Aorta (tissue), 5 donors: Measurements from ENCODE around the gene DLK2. TPM values are rescaled to one million over a fixed set of nuclear protein-coding genes. Genes with fewer than 3 reads are reported as not detected.

Experiments used
- ATAC-seq: fragments of 200-7000 bp; cut with Tn5 transposase; one replicate; pipeline ENCODE4 v1.9.1; 2022; ENCODE audit warnings: moderate library complexity; ENCODE audit not compliant: low FRiP score
- DNase-seq, 2 donors: peaks; one replicate each; pipeline ENCODE4 v3.0.0-alpha.2; 2020
- H3K27ac ChIP-seq, 2 donors: one replicate each; pipeline ENCODE4 v1.5.1; 2013; ENCODE audit warnings: low read length in 2 of 2, mild to moderate bottlenecking in 2 of 2, moderate library complexity in 2 of 2, control low read depth in 1 of 2, inconsistent platforms in 1 of 2, low read depth in 1 of 2
- H3K27me3 ChIP-seq, 2 donors: one replicate each; pipeline ENCODE4 v1.6.1; 2013; ENCODE audit warnings: control low read depth in 1 of 2, low read length in 1 of 2, mild to moderate bottlenecking in 1 of 2, moderate library complexity in 1 of 2; ENCODE audit not compliant: insufficient read depth in 2 of 2, control insufficient read depth in 1 of 2
- H3K36me3 ChIP-seq, 2 donors: one replicate each; pipeline ENCODE4 v1.6.1; 2013; ENCODE audit warnings: control low read depth in 1 of 2, low read length in 1 of 2, mild to moderate bottlenecking in 1 of 2; ENCODE audit not compliant: insufficient read depth in 2 of 2, control insufficient read depth in 1 of 2
- H3K4me1 ChIP-seq, 2 donors: one replicate each; pipeline ENCODE4 v1.6.1; 2013; ENCODE audit warnings: low read length in 2 of 2, control low read depth in 1 of 2, mild to moderate bottlenecking in 1 of 2, moderate library complexity in 1 of 2; ENCODE audit not compliant: insufficient read depth in 2 of 2, control insufficient read depth in 1 of 2
- H3K4me3 ChIP-seq, 2 donors: one replicate each; pipeline ENCODE4 v1.5.1; 2013; ENCODE audit warnings: low read length in 2 of 2, control low read depth in 1 of 2, mild to moderate bottlenecking in 1 of 2
- H3K9me3 ChIP-seq: one replicate; pipeline ENCODE4 v1.6.1; 2013; ENCODE audit warnings: mild to moderate bottlenecking, low read length; ENCODE audit not compliant: control insufficient read depth
- WGBS, 2 donors: extraction: QIAGEN DNeasy Blood & Tissue Kit; methylation state at CpG; one replicate each; pipeline ENCODE4 v1.1.7; 2013; 5-methylcytosine and 5-hydroxymethylcytosine counted together
- intact Hi-C, 2 donors: fragments of 100-400 bp; cut with DNase I; formaldehyde crosslinking; loops; one replicate each; pipeline versions ENCODE4 v1.14.2 to v1.15.0; 2022
- microRNA-seq, 2 donors: library from miRNA; unstranded; fragments of <30 nt; microRNA quantifications; one replicate each; pipeline ENCODE4 v1.2.0, GENCODE V29; 2020
- polyA plus RNA-seq, 2 donors: library from polyadenylated mRNA; stranded (reverse); fragments of 200-250 nt; gene quantifications; one replicate each; pipeline ENCODE4 v1.2.3, GENCODE V29; 2013
- total RNA-seq, 2 donors: library from RNA; stranded (reverse); fragmentation: NEBNext Ultra II Directional; extraction: Animal tissue kit (Norgen Biotek cat#: 25700); gene quantifications; one replicate each; pipeline ENCODE4 v1.2.1, GENCODE V29; 2021
- donor health status: healthy with polysubstance abuse.
- donor health status: Bipolar disorder and iron deficiency.
- donor health status: DM: no; HTN: no; CAD: no.
- donor health status: DM: no; HTN: no; CAD: no.
- donor health status: DM: yes; HTN: yes; CAD: no.

The DLK2 gene
- total and polyA plus RNA-seq, 4 donors, result not detected

- no peak overlapping the region for H3K4me3 ChIP-seq
- peaks cover 1% of the 10 kb centered on the region for H3K9me3 ChIP-seq
- no peak for ATAC-seq
- intact Hi-C loops, result no loop called here
- no peaks in the 10 kb centered on the region for H3K27me3 ChIP-seq
- H3K27ac ChIP-seq, result no peak overlapping the region
- no peak for DNase-seq
- H3K36me3 ChIP-seq, result no peaks in the 10 kb centered on the region
- H3K4me1 ChIP-seq, result no peaks in the 10 kb centered on the region
- 83 to 90% methylated on average over 3 of the region's 3 CpGs for WGBS, 2 donors
These were observed 53.6 kb downstream of the DLK2 start for GRCh38 chr6:43401730-43402129.

Small RNA genes lying within 50 kb of the gene (microRNA-seq; reads per million reads assigned to microRNA genes)
- 0 to 0.60 reads per million in 2 donors for gene MIR6780B

Other genes starting within 250 kb of the DLK2 start
- gene DNPH1, start 226.1 kb downstream of the DLK2 start, total RNA-seq, result 10 to 100 TPM; 10.2 to 18.1 TPM
- gene DNPH1, start 226.1 kb downstream of the DLK2 start, polyA plus RNA-seq, result 10 to 100 TPM; 36.8 to 87.4 TPM
- under 1 TPM in 1 of 2 donors, not detected in 1; 0.12 TPM for gene TTBK1, start 212.1 kb downstream of the DLK2 start, total RNA-seq
- gene TTBK1, start 212.1 kb downstream of the DLK2 start, polyA plus RNA-seq, result not detected
- not detected for gene SLC22A7, start 157.3 kb downstream of the DLK2 start, total RNA-seq
- not detected for gene SLC22A7, start 157.3 kb downstream of the DLK2 start, polyA plus RNA-seq
- 1 to 10 TPM in 1 of 2 donors, under 1 TPM in 1; 0.65 to 2.2 TPM for gene CRIP3, start 146.7 kb downstream of the DLK2 start, total RNA-seq
- gene CRIP3, start 146.7 kb downstream of the DLK2 start, polyA plus RNA-seq, result 1 to 10 TPM in 1 of 2 donors, not detected in 1; 1.8 TPM
- gene ZNF318, start 85.9 kb downstream of the DLK2 start, total RNA-seq, result 10 to 100 TPM; 12.1 to 21.3 TPM
- gene ZNF318, start 85.9 kb downstream of the DLK2 start, polyA plus RNA-seq, result 1 to 10 TPM; 2.6 to 9.2 TPM
- 10 to 100 TPM; 19.5 to 30.5 TPM for gene ABCC10, start 28.0 kb downstream of the DLK2 start, total RNA-seq
- 10 to 100 TPM in 1 of 2 donors, 1 to 10 TPM in 1; 1.4 to 35.1 TPM for gene ABCC10, start 28.0 kb downstream of the DLK2 start, polyA plus RNA-seq
- 10 to 100 TPM; 30.6 to 35.5 TPM for gene TJAP1, start 22.0 kb upstream of the DLK2 start, total RNA-seq
- gene TJAP1, start 22.0 kb upstream of the DLK2 start, polyA plus RNA-seq, result 10 to 100 TPM in 1 of 2 donors, 1 to 10 TPM in 1; 6.3 to 38.7 TPM
- under 1 TPM; 0.39 to 0.62 TPM for gene LRRC73, start 54.8 kb upstream of the DLK2 start, total RNA-seq
- gene LRRC73, start 54.8 kb upstream of the DLK2 start, polyA plus RNA-seq, result 1 to 10 TPM in 1 of 2 donors, under 1 TPM in 1; 0.50 to 1.6 TPM
- 10 to 100 TPM; 64.5 to 78.5 TPM for gene YIPF3, start 61.4 kb upstream of the DLK2 start, total RNA-seq
- gene YIPF3, start 61.4 kb upstream of the DLK2 start, polyA plus RNA-seq, result 100 to 1,000 TPM in 1 of 2 donors, 10 to 100 TPM in 1; 33.4 to 103 TPM
- gene POLR1C, start 61.5 kb upstream of the DLK2 start, total RNA-seq, result 10 to 100 TPM; 27.4 to 27.6 TPM
- 10 to 100 TPM; 11.0 to 16.5 TPM for gene POLR1C, start 61.5 kb upstream of the DLK2 start, polyA plus RNA-seq
- 10 to 100 TPM; 19.7 to 30.6 TPM for gene XPO5, start 120.5 kb upstream of the DLK2 start, total RNA-seq
- gene XPO5, start 120.5 kb upstream of the DLK2 start, polyA plus RNA-seq, result 10 to 100 TPM in 1 of 2 donors, 1 to 10 TPM in 1; 2.6 to 13.7 TPM
- gene POLH, start 120.6 kb upstream of the DLK2 start, total RNA-seq, result 10 to 100 TPM in 1 of 2 donors, 1 to 10 TPM in 1; 8.3 to 15.2 TPM
- gene POLH, start 120.6 kb upstream of the DLK2 start, polyA plus RNA-seq, result 1 to 10 TPM; 3.6 to 5.5 TPM
- 10 to 100 TPM; 60.3 to 62.6 TPM for gene GTPBP2, start 173.7 kb upstream of the DLK2 start, total RNA-seq
- 10 to 100 TPM; 22.9 to 62.8 TPM for gene GTPBP2, start 173.7 kb upstream of the DLK2 start, polyA plus RNA-seq
- 10 to 100 TPM; 13.6 TPM for gene MAD2L1BP, start 180.3 kb upstream of the DLK2 start, total RNA-seq
- 10 to 100 TPM; 19.2 to 24.3 TPM for gene MAD2L1BP, start 180.3 kb upstream of the DLK2 start, polyA plus RNA-seq
- gene RSPH9, start 189.5 kb upstream of the DLK2 start, total RNA-seq, result under 1 TPM; 0.23 to 0.75 TPM
- under 1 TPM; 0.13 to 0.54 TPM for gene RSPH9, start 189.5 kb upstream of the DLK2 start, polyA plus RNA-seq
- gene MRPS18A, start 232.2 kb upstream of the DLK2 start, total RNA-seq, result 10 to 100 TPM; 26.1 to 26.5 TPM
- gene MRPS18A, start 232.2 kb upstream of the DLK2 start, polyA plus RNA-seq, result 10 to 100 TPM; 41.8 to 50.2 TPM